Neural progenitor cell (in vitro differentiated cells): ENCODE measurements around the gene SNX30. TPM values are rescaled to one million over a fixed set of nuclear protein-coding genes. Genes with fewer than 3 reads are reported as not detected.

ENCODE experiments used
- DNase-seq: peaks from one replicate; pipeline ENCODE4 v3.0.0-alpha.2; 2016; ENCODE audit warnings: low spot score
- H2AFZ ChIP-seq: fragments of 200-600 bp; sonication (generic); replicated peaks from 2 replicates; pipeline ENCODE4 v1.6.1; 2016; ENCODE audit warnings: antibody characterized with exemption
- H3F3A ChIP-seq: fragments of 200-600 bp; sonication (generic); 2 replicates; pipeline ENCODE4 v1.6.1; 2016; ENCODE audit warnings: antibody characterized with exemption, low read depth
- H3K27ac ChIP-seq: fragments of 200-600 bp; sonication (generic); 2 replicates; pipeline ENCODE4 v1.5.1; 2016; ENCODE audit warnings: mild to moderate bottlenecking
- H3K27me3 ChIP-seq: fragments of 200-600 bp; sonication (generic); 2 replicates; pipeline ENCODE4 v1.6.1; 2016; ENCODE audit warnings: mild to moderate bottlenecking, moderate library complexity
- H3K36me3 ChIP-seq: fragments of 200-600 bp; sonication (generic); 2 replicates; pipeline ENCODE4 v1.5.1; 2016
- H3K4me1 ChIP-seq: fragments of 200-600 bp; sonication (generic); 2 replicates; pipeline ENCODE4 v1.6.1; 2016; ENCODE audit warnings: mixed run types
- H3K4me2 ChIP-seq: fragments of 200-600 bp; sonication (generic); 2 replicates; pipeline ENCODE4 v1.6.1; 2016
- H3K4me3 ChIP-seq: fragments of 200-600 bp; sonication (generic); 2 replicates; pipeline ENCODE4 v1.5.1; 2016
- H3K79me2 ChIP-seq: fragments of 200-600 bp; sonication (generic); 2 replicates; pipeline ENCODE4 v1.6.1; 2016; ENCODE audit warnings: low read depth
- H3K9ac ChIP-seq: fragments of 200-600 bp; sonication (generic); 2 replicates; pipeline ENCODE4 v1.6.1; 2016
- H3K9me3 ChIP-seq: fragments of 200-600 bp; sonication (generic); 2 replicates; pipeline ENCODE4 v1.5.1; 2016; ENCODE audit warnings: low read depth
- H4K20me1 ChIP-seq: fragments of 200-600 bp; sonication (generic); 2 replicates; pipeline ENCODE4 v1.6.1; 2016; ENCODE audit warnings: low read depth
- H3K27ac Mint-ChIP-seq: 3 replicates; pipeline ENCODE4 v1.8.0; 2021; ENCODE audit warnings: mixed read lengths
- H3K27me3 Mint-ChIP-seq: 2 replicates; pipeline ENCODE4 v1.8.0; 2022; ENCODE audit warnings: low read depth, mild to moderate bottlenecking, inconsistent platforms, moderate library complexity, mixed read lengths; ENCODE audit not compliant: insufficient read depth
- H3K36me3 Mint-ChIP-seq: 3 replicates; pipeline ENCODE4 v1.8.0; 2021; ENCODE audit warnings: mixed read lengths
- H3K4me1 Mint-ChIP-seq: 3 replicates; pipeline ENCODE4 v1.8.0; 2021; ENCODE audit warnings: mixed read lengths
- H3K4me3 Mint-ChIP-seq: 3 replicates; pipeline ENCODE4 v1.8.0; 2021; ENCODE audit warnings: mild to moderate bottlenecking, moderate library complexity, mixed read lengths
- H3K9me3 Mint-ChIP-seq: 3 replicates; pipeline ENCODE4 v1.8.0; 2020; ENCODE audit warnings: mixed read lengths
- EZH2 ChIP-seq: fragments of 200-600 bp; sonication (generic); IDR thresholded peaks from 2 replicates; pipeline ENCODE4 v1.6.1; 2017; ENCODE audit warnings: antibody characterized with exemption, mild to moderate bottlenecking, moderate library complexity
- EZH2phosphoT487 ChIP-seq: fragments of 200-600 bp; sonication (generic); IDR thresholded peaks from 2 replicates; pipeline ENCODE4 v1.6.1; 2017; ENCODE audit warnings: antibody characterized with exemption
- total RNA-seq: library from RNA; depleted of rRNA; stranded (reverse); fragments of >200 nt; gene quantifications from 2 replicates; pipeline ENCODE4 v1.2.3, GENCODE V29; 2015; ENCODE audit warnings: low replicate concordance
- TF ChIP-seq, protein P1 (sequence below): fragments of 200-600 bp; sonication (generic); IDR thresholded peaks from 2 replicates; pipeline ENCODE4 v1.5.1; 2017; ENCODE audit warnings: antibody characterized with exemption, mild to moderate bottlenecking

The SNX30 gene
- total RNA-seq, 1 donor from 2014 or later = 19.9 TPM

DNA sequence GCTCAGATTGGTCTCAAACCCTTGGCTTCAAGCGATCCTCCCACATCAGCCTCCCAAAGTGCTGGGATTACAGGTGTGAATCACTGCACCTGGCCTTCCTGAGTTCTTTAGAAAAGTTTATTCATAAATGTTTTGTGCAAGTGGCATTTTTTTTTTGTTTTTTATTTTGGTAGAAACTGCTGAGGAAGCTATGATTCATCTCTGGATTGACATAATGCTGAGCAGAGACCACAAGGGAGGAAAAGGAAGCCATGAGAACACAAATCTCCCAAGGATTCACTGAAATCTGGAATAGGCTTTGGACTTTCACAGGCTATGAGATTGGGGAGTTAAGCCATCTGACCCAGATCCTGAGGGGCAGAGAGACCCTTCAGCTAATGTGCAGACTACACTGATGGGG, 143.5 kb downstream of the SNX30 start:
- no peaks in the 10 kb centered on the region for H3K79me2 ChIP-seq
- no peak overlapping the region for H3K4me2 ChIP-seq
- Mint-ChIP-seq H3K36me3 (no peaks in the 10 kb centered on the region), H3K27ac (no peak overlapping the region), H3K4me3 (no peak overlapping the region), H3K27me3 (peaks cover 8% of the 10 kb centered on the region), H3K4me1 (peaks cover 2% of the 10 kb centered on the region), H3K9me3 (peaks cover 1% of the 10 kb centered on the region)
- no peak overlapping the region for H3K9ac ChIP-seq
- H2AFZ ChIP-seq = no peak overlapping the region
- no peak for TF ChIP-seq EZH2phosphoT487
- no peak for TF ChIP-seq EZH2
- TF ChIP-seq, protein P1, sequence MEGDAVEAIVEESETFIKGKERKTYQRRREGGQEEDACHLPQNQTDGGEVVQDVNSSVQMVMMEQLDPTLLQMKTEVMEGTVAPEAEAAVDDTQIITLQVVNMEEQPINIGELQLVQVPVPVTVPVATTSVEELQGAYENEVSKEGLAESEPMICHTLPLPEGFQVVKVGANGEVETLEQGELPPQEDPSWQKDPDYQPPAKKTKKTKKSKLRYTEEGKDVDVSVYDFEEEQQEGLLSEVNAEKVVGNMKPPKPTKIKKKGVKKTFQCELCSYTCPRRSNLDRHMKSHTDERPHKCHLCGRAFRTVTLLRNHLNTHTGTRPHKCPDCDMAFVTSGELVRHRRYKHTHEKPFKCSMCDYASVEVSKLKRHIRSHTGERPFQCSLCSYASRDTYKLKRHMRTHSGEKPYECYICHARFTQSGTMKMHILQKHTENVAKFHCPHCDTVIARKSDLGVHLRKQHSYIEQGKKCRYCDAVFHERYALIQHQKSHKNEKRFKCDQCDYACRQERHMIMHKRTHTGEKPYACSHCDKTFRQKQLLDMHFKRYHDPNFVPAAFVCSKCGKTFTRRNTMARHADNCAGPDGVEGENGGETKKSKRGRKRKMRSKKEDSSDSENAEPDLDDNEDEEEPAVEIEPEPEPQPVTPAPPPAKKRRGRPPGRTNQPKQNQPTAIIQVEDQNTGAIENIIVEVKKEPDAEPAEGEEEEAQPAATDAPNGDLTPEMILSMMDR = no peak
- H3K9me3 ChIP-seq = no peaks in the 10 kb centered on the region
- H3K27me3 ChIP-seq = peaks cover 51% of the 10 kb centered on the region
- H3K36me3 ChIP-seq = no peaks in the 10 kb centered on the region
- DNase-seq = no peak
- no peak overlapping the region for H3K4me3 ChIP-seq
- H3K4me1 ChIP-seq = peaks cover 4% of the 10 kb centered on the region
- H3F3A ChIP-seq = no peaks in the 10 kb centered on the region
- no peak overlapping the region for H3K27ac ChIP-seq
- no peaks in the 10 kb centered on the region for H4K20me1 ChIP-seq

DNA sequence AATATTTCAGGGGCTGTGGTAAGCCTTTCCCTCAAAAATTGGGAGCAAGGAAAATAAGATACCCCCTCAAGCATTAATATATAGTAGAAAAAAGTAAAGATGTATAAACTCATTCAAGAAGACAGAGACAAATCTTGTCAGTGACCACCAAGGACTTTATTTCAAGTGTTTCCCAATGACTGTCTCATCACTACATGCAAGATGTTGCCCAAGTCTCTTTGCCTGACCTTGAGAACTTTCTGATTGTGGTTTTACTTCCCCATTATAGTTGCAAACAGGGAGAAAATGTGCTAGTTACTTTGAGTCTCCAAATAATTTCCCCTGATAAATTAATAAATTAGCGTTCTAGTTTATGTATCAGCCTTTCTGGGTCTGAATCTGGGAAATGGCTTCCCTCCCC, 144.1 kb downstream of the SNX30 start:
- H3K79me2 ChIP-seq = no peaks in the 10 kb centered on the region
- DNase-seq = no peak
- no peak overlapping the region for H3K4me3 ChIP-seq
- no peak overlapping the region for H2AFZ ChIP-seq
- TF ChIP-seq EZH2 (no peak), EZH2phosphoT487 (no peak)
- TF ChIP-seq, protein P1 = no peak
- H3K4me3 Mint-ChIP-seq = no peak overlapping the region
- peaks cover 4% of the 10 kb centered on the region for H3K4me1 ChIP-seq
- no peak overlapping the region for H3K4me2 ChIP-seq
- no peaks in the 10 kb centered on the region for H3K36me3 Mint-ChIP-seq
- no peak overlapping the region for H3K27ac ChIP-seq
- no peaks in the 10 kb centered on the region for H3F3A ChIP-seq
- H3K9ac ChIP-seq = no peak overlapping the region
- H3K4me1 Mint-ChIP-seq = peaks cover 2% of the 10 kb centered on the region
- H4K20me1 ChIP-seq = no peaks in the 10 kb centered on the region
- H3K27me3 ChIP-seq = peaks cover 50% of the 10 kb centered on the region
- H3K9me3 Mint-ChIP-seq = peaks cover under 1% of the 10 kb centered on the region
- peaks cover 8% of the 10 kb centered on the region for H3K27me3 Mint-ChIP-seq
- no peaks in the 10 kb centered on the region for H3K36me3 ChIP-seq
- no peak overlapping the region for H3K27ac Mint-ChIP-seq
- H3K9me3 ChIP-seq = no peaks in the 10 kb centered on the region

DNA sequence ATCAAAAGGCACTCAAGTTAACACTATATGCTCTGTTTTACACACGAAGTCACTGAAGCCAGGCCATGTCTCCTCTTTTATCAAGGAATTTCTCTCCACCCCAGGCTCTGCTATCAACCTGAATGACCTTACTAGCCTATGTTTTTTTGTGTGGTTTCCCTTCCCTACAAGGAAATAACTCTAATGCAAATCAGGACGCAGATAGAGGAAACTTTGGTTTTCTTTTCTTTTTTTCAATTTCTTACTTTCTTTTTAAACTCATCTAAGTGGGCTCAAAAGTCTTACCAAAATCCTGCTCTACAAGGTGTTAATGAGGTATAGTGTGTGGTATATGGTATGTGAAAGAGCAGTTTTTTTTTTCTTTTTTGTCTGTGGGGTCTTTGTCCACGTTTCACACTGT, 145.6 kb downstream of the SNX30 start:
- no peak for DNase-seq
- Histone ChIP-seq H3F3A (no peaks in the 10 kb centered on the region), H3K9me3 (no peaks in the 10 kb centered on the region), H3K4me1 (no peaks in the 10 kb centered on the region), H3K9ac (no peak overlapping the region), H3K4me2 (no peak overlapping the region), H3K27ac (no peak overlapping the region), H3K36me3 (no peaks in the 10 kb centered on the region), H3K79me2 (no peaks in the 10 kb centered on the region), H3K27me3 (peaks cover 50% of the 10 kb centered on the region), H2AFZ (no peak overlapping the region), H4K20me1 (no peaks in the 10 kb centered on the region), H3K4me3 (no peak overlapping the region)
- Mint-ChIP-seq H3K27me3 (peaks cover 5% of the 10 kb centered on the region), H3K4me3 (no peak overlapping the region), H3K4me1 (no peaks in the 10 kb centered on the region), H3K27ac (no peak overlapping the region), H3K9me3 (no peaks in the 10 kb centered on the region), H3K36me3 (no peaks in the 10 kb centered on the region)
- TF ChIP-seq, protein P1 = no peak
- TF ChIP-seq EZH2phosphoT487 = no peak
- no peak for TF ChIP-seq EZH2
